Activated naive CD4-positive, alpha-beta T cell treated with anti-CD3 and anti-CD28 coated beads for 36 hours (primary cell): ENCODE results near the gene RASSF8. TPM values are rescaled to one million over a fixed set of nuclear protein-coding genes. Genes with fewer than 3 reads are reported as not detected.

Experiments
- CTCF ChIA-PET: fragments of 350-600 bp; sonication (Branson Sonifier 250); formaldehyde crosslinking; loops from one replicate; lab custom pipeline; 2021; ENCODE audit warnings: antibody characterized with exemption; lab: Charles Lee
- DNase-seq: peaks from one replicate; pipeline ENCODE4 v3.0.0-alpha.2; 2020
- H3K27ac Mint-ChIP-seq: one replicate; pipeline ENCODE4 v1.8.0; 2021; ENCODE audit warnings: mild to moderate bottlenecking, mixed read lengths
- H3K27me3 Mint-ChIP-seq: one replicate; pipeline ENCODE4 v1.8.0; 2021; ENCODE audit warnings: low read depth, mixed read lengths
- H3K36me3 Mint-ChIP-seq: one replicate; pipeline ENCODE4 v1.8.0; 2021; ENCODE audit warnings: low read depth, mixed read lengths
- H3K4me1 Mint-ChIP-seq: one replicate; pipeline ENCODE4 v1.8.0; 2021; ENCODE audit warnings: low read depth, mixed read lengths
- H3K4me3 Mint-ChIP-seq: one replicate; pipeline ENCODE4 v1.8.0; 2021; ENCODE audit warnings: mild to moderate bottlenecking, moderate library complexity, mixed read lengths
- H3K9me3 Mint-ChIP-seq: one replicate; pipeline ENCODE4 v1.8.0; 2021; ENCODE audit warnings: mixed read lengths
- intact Hi-C: fragments of 100-400 bp; cut with micrococcal nuclease; formaldehyde crosslinking; loops from one replicate; pipeline ENCODE4 v1.15.1; 2023
- total RNA-seq, 2 experiments: library from RNA; stranded (reverse); gene quantifications; one replicate each; pipeline ENCODE4 v1.2.3, GENCODE V29; 2021

Gene RASSF8
- total RNA-seq, 2 experiments from 2014 or later, result 0.32 to 0.81 TPM

DNA sequence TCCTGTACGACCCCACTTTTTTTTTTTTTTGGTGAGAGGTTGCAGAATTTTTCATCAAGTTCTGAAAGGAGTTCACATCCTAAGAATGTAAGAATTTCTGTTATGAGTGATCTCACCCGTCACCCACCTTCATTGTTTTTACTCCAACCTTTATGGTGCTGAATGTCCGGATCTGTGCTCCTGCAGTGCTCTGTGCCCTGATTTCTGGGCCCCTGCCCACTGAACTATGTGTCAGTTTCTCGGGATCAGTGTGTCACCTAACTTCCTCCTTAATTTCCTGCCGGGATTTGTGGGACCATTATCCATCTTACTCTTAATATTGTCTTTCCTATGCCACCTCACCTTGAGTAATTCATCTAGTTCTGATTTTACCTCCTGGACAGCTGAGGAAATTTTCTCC is 11.6 kb downstream of the RASSF8 start:
- intact Hi-C loops, result no loop called here
- H3K9me3 Mint-ChIP-seq, result no peaks in the 10 kb centered on the region
- no peaks in the 10 kb centered on the region for H3K36me3 Mint-ChIP-seq
- no peak for DNase-seq
- no peak overlapping the region for H3K4me3 Mint-ChIP-seq
- CTCF ChIA-PET, result no interaction called here
- no peak overlapping the region for H3K27ac Mint-ChIP-seq
- no peaks in the 10 kb centered on the region for H3K4me1 Mint-ChIP-seq
- peaks cover 31% of the 10 kb centered on the region for H3K27me3 Mint-ChIP-seq

DNA sequence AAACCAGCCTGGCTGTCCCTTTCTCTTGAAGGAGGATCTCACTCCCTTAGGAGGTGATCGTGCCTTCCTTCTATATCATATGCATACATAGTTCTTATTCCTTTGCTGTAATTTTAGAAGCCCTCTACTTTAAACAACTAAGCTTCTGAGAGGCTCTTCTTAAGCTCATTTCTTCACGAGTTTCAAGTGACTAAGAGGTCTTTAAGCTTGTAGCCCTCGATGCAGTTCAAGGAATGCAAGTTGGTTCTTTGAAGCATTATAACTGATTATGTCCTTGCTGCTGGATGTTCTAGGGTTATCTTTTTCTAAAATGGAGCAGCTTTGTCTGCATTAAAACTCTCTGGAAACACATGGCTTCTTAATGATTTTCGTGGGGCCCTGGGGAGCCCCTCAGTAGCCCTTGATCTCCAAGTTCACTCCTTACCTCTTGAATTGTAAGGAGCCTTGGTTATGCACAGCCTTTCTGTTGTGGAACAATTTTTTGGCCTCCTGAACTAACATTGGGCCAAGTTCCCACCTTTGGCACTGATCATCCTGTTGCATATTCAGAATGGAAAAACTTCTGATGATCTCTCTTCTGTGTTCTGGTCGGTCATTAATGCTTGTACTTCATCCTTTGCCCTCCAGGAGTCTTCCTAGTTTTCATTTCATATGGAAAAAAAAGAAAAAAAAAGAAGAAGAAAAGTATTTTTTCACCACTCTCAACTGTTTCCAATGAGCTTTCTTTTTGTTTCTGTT is 12.6 kb downstream of the RASSF8 start:
- CTCF ChIA-PET, result no interaction called here
- Mint-ChIP-seq H3K4me1 (no peaks in the 10 kb centered on the region), H3K27ac (no peak overlapping the region), H3K9me3 (no peaks in the 10 kb centered on the region), H3K27me3 (peaks cover 30% of the 10 kb centered on the region), H3K36me3 (no peaks in the 10 kb centered on the region), H3K4me3 (no peak overlapping the region)
- DNase-seq, result no peak
- intact Hi-C loops, result no loop called here

DNA sequence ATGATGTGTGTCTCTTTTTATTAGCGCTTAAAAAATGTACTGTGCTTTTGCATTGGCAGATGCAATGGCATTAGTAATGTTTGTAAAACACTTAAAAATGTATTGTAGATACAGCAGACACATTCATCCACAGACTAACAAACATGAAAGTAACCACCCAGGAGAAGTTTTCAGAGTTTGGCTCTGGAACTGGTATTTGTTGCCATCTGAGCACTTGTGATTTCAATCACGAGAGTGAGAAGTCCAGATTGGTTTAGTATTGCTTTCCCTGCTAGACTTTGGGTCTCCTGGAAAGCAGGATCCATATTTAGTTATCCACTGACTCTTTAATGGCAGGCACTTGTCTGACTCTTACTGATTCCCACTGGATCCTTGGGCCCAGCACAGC is 13.2 kb downstream of the RASSF8 start:
- Mint-ChIP-seq H3K4me3 (no peak overlapping the region), H3K9me3 (no peaks in the 10 kb centered on the region), H3K27me3 (peaks cover 30% of the 10 kb centered on the region), H3K27ac (no peak overlapping the region), H3K4me1 (no peaks in the 10 kb centered on the region), H3K36me3 (no peaks in the 10 kb centered on the region)
- DNase-seq, result no peak
- CTCF ChIA-PET, result interaction anchor here (0.6 kb wide), 1 partner anchor 182 kb away, joined by 3 read pairs; no protein-coding TSS in a partner anchor
- intact Hi-C loops, result no loop called here

DNA sequence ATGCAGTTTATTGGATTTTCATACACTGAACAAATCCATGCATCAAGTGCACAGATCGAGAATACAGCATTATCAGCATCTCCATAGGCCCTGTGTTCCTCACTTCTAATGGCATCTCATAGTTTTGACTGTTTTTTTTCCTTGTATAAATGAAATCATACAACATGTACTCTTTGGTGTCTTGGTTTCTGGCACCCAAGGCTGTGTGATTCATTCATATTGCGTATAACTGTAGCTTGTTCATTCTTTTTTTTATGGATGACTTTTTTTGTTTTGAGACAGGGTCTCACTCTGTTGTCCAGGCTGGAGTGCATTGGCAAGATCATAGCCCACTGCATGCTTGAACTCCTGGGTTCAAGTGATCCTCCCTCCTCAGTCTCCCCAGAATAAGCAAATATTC is 14.3 kb downstream of the RASSF8 start:
- Mint-ChIP-seq H3K27me3 (peaks cover 29% of the 10 kb centered on the region), H3K4me1 (no peaks in the 10 kb centered on the region), H3K27ac (no peak overlapping the region), H3K9me3 (no peaks in the 10 kb centered on the region), H3K4me3 (no peak overlapping the region), H3K36me3 (no peaks in the 10 kb centered on the region)
- CTCF ChIA-PET, result no interaction called here
- DNase-seq, result no peak
- intact Hi-C loops, result no loop called here

DNA sequence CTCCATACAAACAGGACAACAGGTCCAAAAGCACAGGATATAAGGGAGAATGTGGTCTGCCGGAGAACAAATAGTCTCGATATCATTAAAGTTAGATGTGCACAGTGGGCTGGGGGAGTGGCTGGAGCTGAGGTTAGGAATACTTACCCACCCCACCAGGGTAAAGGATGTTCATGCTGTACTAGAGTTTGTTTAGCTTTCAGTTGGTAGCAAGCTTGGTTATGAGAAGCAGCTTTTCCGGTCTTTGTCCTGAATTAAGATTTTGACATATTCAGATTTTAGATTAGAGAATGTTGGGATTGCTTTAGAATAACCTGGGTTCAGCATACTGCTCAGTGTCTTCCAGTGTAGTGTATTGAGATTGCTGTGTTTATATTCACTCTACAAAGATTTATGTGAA is 16.7 kb downstream of the RASSF8 start:
- intact Hi-C loops, result no loop called here
- H3K9me3 Mint-ChIP-seq, result no peaks in the 10 kb centered on the region
- CTCF ChIA-PET, result no interaction called here
- no peak overlapping the region for H3K27ac Mint-ChIP-seq
- no peak overlapping the region for H3K4me3 Mint-ChIP-seq
- no peaks in the 10 kb centered on the region for H3K36me3 Mint-ChIP-seq
- H3K27me3 Mint-ChIP-seq, result peaks cover 21% of the 10 kb centered on the region
- no peaks in the 10 kb centered on the region for H3K4me1 Mint-ChIP-seq
- DNase-seq, result no peak

DNA sequence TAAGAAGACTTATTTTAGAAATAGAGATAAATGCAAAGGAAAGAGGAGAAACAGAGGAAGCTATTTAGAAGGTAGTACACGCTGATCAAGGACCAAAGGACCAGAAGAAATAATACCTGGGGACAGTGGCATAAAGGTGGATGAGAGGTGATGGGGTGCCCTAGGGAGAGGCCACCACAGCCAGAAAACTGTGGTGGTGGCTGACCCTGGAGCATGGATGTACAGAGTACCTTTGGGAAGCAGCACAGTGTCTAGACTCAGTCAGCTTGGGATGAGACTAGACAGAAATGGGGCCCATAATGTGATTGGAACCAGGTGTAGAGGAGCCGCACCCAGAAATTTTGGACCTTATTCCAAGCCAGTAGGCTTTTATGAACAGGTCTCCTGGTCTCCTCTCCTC is 17.2 kb downstream of the RASSF8 start:
- Mint-ChIP-seq H3K4me1 (no peaks in the 10 kb centered on the region), H3K27me3 (peaks cover 20% of the 10 kb centered on the region), H3K4me3 (no peak overlapping the region), H3K36me3 (no peaks in the 10 kb centered on the region), H3K9me3 (no peaks in the 10 kb centered on the region), H3K27ac (no peak overlapping the region)
- intact Hi-C loops, result no loop called here
- CTCF ChIA-PET, result no interaction called here
- DNase-seq, result no peak

DNA sequence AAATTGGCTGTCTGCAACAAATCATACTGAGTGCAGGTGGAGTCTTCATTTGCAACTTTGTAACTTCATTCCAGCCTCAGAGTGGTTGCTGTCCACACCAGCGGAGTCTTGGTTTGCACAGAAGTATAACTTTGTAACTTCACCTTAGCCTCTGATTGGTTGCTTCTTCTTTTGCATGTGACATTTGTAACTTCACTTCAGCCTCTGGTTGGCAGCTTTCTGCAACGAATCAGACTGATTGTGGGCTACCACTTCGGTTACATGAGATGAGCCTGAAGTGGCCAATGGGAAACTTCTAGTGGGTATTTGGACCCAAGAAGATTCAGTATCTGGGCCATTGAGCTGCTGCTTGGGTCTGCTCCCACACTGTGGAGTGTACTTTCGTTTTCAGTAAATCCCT is 17.8 kb downstream of the RASSF8 start:
- H3K27ac Mint-ChIP-seq, result no peak overlapping the region
- H3K9me3 Mint-ChIP-seq, result no peaks in the 10 kb centered on the region
- no peak for DNase-seq
- H3K27me3 Mint-ChIP-seq, result peaks cover 14% of the 10 kb centered on the region
- CTCF ChIA-PET, result no interaction called here
- no peaks in the 10 kb centered on the region for H3K4me1 Mint-ChIP-seq
- no peak overlapping the region for H3K4me3 Mint-ChIP-seq
- no peaks in the 10 kb centered on the region for H3K36me3 Mint-ChIP-seq
- intact Hi-C loops, result no loop called here

DNA sequence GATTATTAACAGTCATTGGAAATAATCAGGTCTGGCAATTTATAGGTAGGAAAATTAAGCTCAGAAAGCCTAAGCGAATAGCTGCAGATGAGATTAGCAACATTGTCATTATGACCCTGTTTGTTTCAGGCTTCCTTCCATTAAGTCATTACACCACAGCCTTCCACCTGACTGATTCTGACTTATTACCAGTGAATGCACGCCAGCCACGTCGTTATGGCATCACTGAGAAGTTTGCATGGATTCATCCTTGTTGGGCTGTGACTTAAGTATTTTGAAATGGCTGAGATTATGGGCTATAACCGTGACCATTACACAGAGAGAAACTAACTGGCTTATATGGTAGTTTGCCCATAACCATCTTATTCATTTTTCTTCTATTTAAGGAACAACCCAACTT is 18.6 kb downstream of the RASSF8 start:
- Mint-ChIP-seq H3K27me3 (peaks cover 14% of the 10 kb centered on the region), H3K27ac (no peak overlapping the region), H3K4me3 (no peak overlapping the region), H3K4me1 (no peaks in the 10 kb centered on the region), H3K9me3 (no peaks in the 10 kb centered on the region), H3K36me3 (no peaks in the 10 kb centered on the region)
- CTCF ChIA-PET, result interaction anchor here (0.6 kb wide), 1 partner anchor 1752 kb away, joined by 3 read pairs; no protein-coding TSS in a partner anchor
- DNase-seq, result no peak
- intact Hi-C loops, result no loop called here

DNA sequence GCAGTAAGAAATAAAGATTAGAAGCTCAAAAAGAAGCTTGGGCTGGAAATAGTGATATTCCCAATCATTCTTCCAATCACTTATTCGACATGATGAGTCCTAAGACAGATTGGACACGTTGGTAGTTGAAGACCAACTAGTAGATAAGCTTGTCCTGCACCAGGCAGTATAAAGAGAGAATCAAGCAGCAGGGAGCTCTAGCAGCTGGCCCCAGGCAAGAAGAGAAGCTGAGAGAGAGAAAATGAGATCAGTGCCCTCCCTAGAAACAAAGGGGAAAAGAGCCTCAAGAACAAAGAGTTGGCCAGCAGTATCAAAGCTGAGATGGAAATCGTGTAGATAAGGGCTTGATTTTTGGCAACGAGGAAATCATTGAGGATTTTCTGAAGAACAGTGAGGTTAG is 20.6 kb downstream of the RASSF8 start:
- CTCF ChIA-PET, result interaction anchor here (0.7 kb wide), 1 partner anchor 9 kb away, joined by 3 read pairs; no protein-coding TSS in a partner anchor
- Mint-ChIP-seq H3K9me3 (no peaks in the 10 kb centered on the region), H3K27ac (no peak overlapping the region), H3K4me3 (no peak overlapping the region), H3K4me1 (no peaks in the 10 kb centered on the region), H3K27me3 (peaks cover 11% of the 10 kb centered on the region), H3K36me3 (no peaks in the 10 kb centered on the region)
- no peak for DNase-seq
- intact Hi-C loops, result no loop called here

DNA sequence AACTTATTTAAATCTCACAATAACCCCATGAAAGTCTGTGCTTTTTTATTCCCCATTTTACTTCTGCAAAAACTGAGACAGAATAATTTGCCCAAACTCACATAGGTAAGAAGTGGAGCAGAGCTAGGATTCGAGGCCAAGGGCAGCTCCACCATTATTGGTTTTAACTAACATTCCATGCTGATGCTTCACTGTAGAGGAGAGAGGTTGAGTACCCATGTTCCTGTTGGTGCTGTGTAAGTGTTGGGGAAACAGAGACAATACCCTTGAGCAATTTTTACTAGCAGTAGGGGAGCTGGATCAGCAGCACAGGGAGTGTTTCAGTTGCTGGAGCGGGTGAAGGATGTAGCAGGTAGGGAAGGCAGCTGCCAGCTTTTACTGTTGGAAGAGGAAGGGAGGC is 21.1 kb downstream of the RASSF8 start:
- Mint-ChIP-seq H3K4me1 (no peaks in the 10 kb centered on the region), H3K36me3 (no peaks in the 10 kb centered on the region), H3K27ac (no peak overlapping the region), H3K4me3 (no peak overlapping the region), H3K9me3 (no peaks in the 10 kb centered on the region), H3K27me3 (peaks cover 11% of the 10 kb centered on the region)
- CTCF ChIA-PET, result no interaction called here
- intact Hi-C loops, result no loop called here
- no peak for DNase-seq

DNA sequence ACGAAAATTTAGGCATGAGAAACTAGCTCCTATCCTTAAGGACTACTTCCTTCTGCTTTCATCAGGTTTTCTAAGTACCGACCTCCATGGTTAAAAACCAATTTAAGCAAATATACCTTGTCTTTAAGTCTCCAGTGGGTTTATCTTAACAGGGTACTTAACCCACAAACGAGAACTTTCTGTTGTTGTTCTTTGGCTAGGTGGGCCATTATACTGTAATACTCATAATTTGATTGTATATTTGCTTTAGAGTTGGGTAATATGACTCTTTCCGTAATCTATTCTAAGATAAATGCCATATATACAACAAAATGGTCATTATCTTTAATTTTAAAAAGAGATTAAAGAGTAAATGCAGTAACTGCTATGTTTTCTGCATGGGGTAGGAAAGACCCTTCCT is 21.6 kb downstream of the RASSF8 start:
- Mint-ChIP-seq H3K4me3 (no peak overlapping the region), H3K9me3 (no peaks in the 10 kb centered on the region), H3K27ac (no peak overlapping the region), H3K4me1 (no peaks in the 10 kb centered on the region), H3K36me3 (no peaks in the 10 kb centered on the region), H3K27me3 (peaks cover 7% of the 10 kb centered on the region)
- CTCF ChIA-PET, result no interaction called here
- intact Hi-C loops, result no loop called here
- no peak for DNase-seq

DNA sequence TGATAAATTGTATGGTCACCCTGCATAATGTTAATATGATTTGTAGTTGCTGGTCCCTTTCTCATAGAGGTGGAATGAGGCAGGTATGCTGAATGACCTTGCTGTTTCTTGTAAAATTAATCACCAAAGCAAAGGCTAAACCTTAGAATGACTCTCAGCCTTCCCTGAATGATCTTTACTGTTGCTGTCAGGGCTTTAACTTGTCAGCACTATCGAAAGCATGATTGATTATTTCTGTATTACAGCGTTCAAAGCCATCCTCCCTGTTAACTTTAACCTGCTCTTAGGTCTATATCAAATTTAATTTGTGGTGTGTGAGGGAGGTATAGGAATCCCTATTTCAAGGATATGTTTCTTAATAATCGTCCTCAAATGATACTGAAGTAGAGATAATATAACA is 23.1 kb downstream of the RASSF8 start:
- CTCF ChIA-PET, result no interaction called here
- H3K27ac Mint-ChIP-seq, result no peak overlapping the region

DNA sequence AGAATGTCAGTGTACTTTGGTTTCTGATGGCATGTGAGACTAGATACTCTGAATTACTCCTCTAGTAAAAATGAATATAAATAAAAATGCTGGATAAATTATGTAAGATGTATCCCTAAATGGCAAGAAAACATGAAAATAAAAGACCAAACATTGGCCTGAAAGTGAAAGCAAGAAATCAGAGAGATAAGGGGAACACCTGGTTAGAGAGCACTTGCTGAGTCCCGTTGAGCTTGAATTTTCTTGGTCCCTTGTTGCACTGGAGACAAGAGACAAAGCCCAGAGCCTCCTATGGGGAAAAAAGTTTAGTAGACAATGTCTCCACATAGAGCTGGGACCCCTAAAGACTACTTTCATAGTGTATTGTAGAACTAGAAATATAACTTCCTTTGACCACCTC is 23.9 kb downstream of the RASSF8 start:
- Mint-ChIP-seq H3K9me3 (no peaks in the 10 kb centered on the region), H3K4me3 (no peak overlapping the region), H3K4me1 (no peaks in the 10 kb centered on the region), H3K36me3 (no peaks in the 10 kb centered on the region), H3K27ac (no peak overlapping the region), H3K27me3 (peaks cover 3% of the 10 kb centered on the region)
- intact Hi-C loops, result no loop called here
- no peak for DNase-seq
- CTCF ChIA-PET, result no interaction called here

More for the DNA sequence above, 23.1 kb downstream of the RASSF8 start:
- Mint-ChIP-seq H3K36me3 (no peaks in the 10 kb centered on the region), H3K9me3 (no peaks in the 10 kb centered on the region), H3K27me3 (peaks cover 3% of the 10 kb centered on the region), H3K4me1 (no peaks in the 10 kb centered on the region), H3K4me3 (no peak overlapping the region)
- DNase-seq, result no peak
- intact Hi-C loops, result no loop called here
